Effector memory CD8-positive, alpha-beta T cell (primary cell): ENCODE data around the gene RBFOX2.
"Not testable (repeated sequence)": the region's sequence is repeated elsewhere in the genome, so short reads cannot be mapped to it uniquely, and the experiment has no call there.

ENCODE experiments used
- ATAC-seq: fragments of 150-1000 bp; cut with Tn5 transposase; replicated peaks from 2 replicates; pipeline ENCODE4 v1.10.0; 2021; ENCODE audit warnings: mild to moderate bottlenecking, moderate library complexity
- DNase-seq, 3 experiments: peaks; one replicate each; pipeline ENCODE4 v3.0.0; 2021
- H3K27ac Mint-ChIP-seq, 2 donors: one replicate each; pipeline ENCODE4 v1.8.0; 2022; ENCODE audit warnings: mild to moderate bottlenecking in 2 of 2, mixed read lengths in 2 of 2, moderate library complexity in 2 of 2
- H3K27me3 Mint-ChIP-seq, 2 donors: one replicate each; pipeline ENCODE4 v1.8.0; 2022; ENCODE audit warnings: mixed read lengths in 2 of 2
- H3K36me3 Mint-ChIP-seq: one replicate; pipeline ENCODE4 v1.8.0; 2022; ENCODE audit warnings: mild to moderate bottlenecking, moderate library complexity, mixed read lengths; ENCODE audit not compliant: insufficient read depth
- H3K4me1 Mint-ChIP-seq, 2 donors: one replicate each; pipeline ENCODE4 v1.8.0; 2022; ENCODE audit warnings: low read depth in 2 of 2, mixed read lengths in 2 of 2
- H3K4me3 Mint-ChIP-seq, 2 donors: one replicate each; pipeline ENCODE4 v1.8.0; 2022; ENCODE audit warnings: mild to moderate bottlenecking in 2 of 2, mixed read lengths in 2 of 2, moderate library complexity in 2 of 2
- H3K9me3 Mint-ChIP-seq, 2 donors: one replicate each; pipeline ENCODE4 v1.8.0; 2022; ENCODE audit warnings: mixed read lengths in 2 of 2

RBFOX2 gene

GRCh38 chr22:35804421-35804820, 224.2 kb downstream of the RBFOX2 start:
- ATAC-seq (no peak), DNase-seq (no peak)
- H3K36me3 Mint-ChIP-seq, result peaks cover 2% of the 10 kb centered on the region
- no peaks in the 10 kb centered on the region for H3K9me3 Mint-ChIP-seq
- no peaks in the 10 kb centered on the region for H3K4me1 Mint-ChIP-seq
- no peak overlapping the region for H3K4me3 Mint-ChIP-seq
- H3K27me3 Mint-ChIP-seq, result peaks cover 16 to 27% of the 10 kb centered on the region in 2 donors
- H3K27ac Mint-ChIP-seq, result no peak overlapping the region

- DNase-seq, result no peak
- Mint-ChIP-seq H3K27me3 (peaks cover 9 to 21% of the 10 kb centered on the region in 2 donors), H3K27ac (no peak overlapping the region), H3K4me1 (no peaks in the 10 kb centered on the region), H3K9me3 (no peaks in the 10 kb centered on the region), H3K4me3 (no peak overlapping the region), H3K36me3 (peaks cover 2% of the 10 kb centered on the region)
- no peak for ATAC-seq
Measured at GRCh38 chr22:35802885-35803284, 225.7 kb downstream of the RBFOX2 start.

GRCh38 chr22:35801301-35801700, 227.3 kb downstream of the RBFOX2 start:
- H3K36me3 Mint-ChIP-seq, DNase-seq, ATAC-seq, H3K4me3 Mint-ChIP-seq, H3K9me3 Mint-ChIP-seq, H3K4me1 Mint-ChIP-seq, H3K27ac Mint-ChIP-seq: not testable (repeated sequence)
- peaks cover 9 to 18% of the 10 kb centered on the region in 2 donors for H3K27me3 Mint-ChIP-seq

GRCh38 chr22:35799150-35799549, 229.5 kb downstream of the RBFOX2 start:
- Mint-ChIP-seq H3K27ac (no peak overlapping the region), H3K9me3 (no peaks in the 10 kb centered on the region), H3K4me3 (no peak overlapping the region), H3K27me3 (peaks cover 9 to 16% of the 10 kb centered on the region in 2 donors), H3K36me3 (no peaks in the 10 kb centered on the region), H3K4me1 (no peaks in the 10 kb centered on the region)
- ATAC-seq (no peak), DNase-seq (no peak)

GRCh38 chr22:35797411-35797810, 231.2 kb downstream of the RBFOX2 start:
- Mint-ChIP-seq H3K36me3 (no peaks in the 10 kb centered on the region), H3K9me3 (no peaks in the 10 kb centered on the region)

GRCh38 chr22:35795476-35795875, 233.1 kb downstream of the RBFOX2 start:
- Mint-ChIP-seq H3K27me3 (peaks cover 0 to 7% of the 10 kb centered on the region in 2 donors), H3K27ac (no peak overlapping the region), H3K4me3 (no peak overlapping the region), H3K4me1 (no peaks in the 10 kb centered on the region), H3K9me3 (no peaks in the 10 kb centered on the region), H3K36me3 (no peaks in the 10 kb centered on the region)
- ATAC-seq (no peak), DNase-seq (no peak)

More at GRCh38 chr22:35797411-35797810, 231.2 kb downstream of the RBFOX2 start:
- H3K27ac Mint-ChIP-seq, result no peak overlapping the region
- ATAC-seq, result no peak
- no peak overlapping the region for H3K4me3 Mint-ChIP-seq
- no peaks in the 10 kb centered on the region for H3K4me1 Mint-ChIP-seq
- DNase-seq, result no peak
- peaks cover 5 to 13% of the 10 kb centered on the region in 2 donors for H3K27me3 Mint-ChIP-seq

- Mint-ChIP-seq H3K4me1 (no peaks in the 10 kb centered on the region), H3K27me3 (peaks cover 0 to 5% of the 10 kb centered on the region in 2 donors), H3K9me3 (no peaks in the 10 kb centered on the region), H3K27ac (no peak overlapping the region), H3K4me3 (no peak overlapping the region), H3K36me3 (no peaks in the 10 kb centered on the region)
- no peak for DNase-seq
- no peak for ATAC-seq
Measured at GRCh38 chr22:35792506-35792905, 236.1 kb downstream of the RBFOX2 start.

GRCh38 chr22:35791788-35792187, 236.8 kb downstream of the RBFOX2 start:
- H3K27ac Mint-ChIP-seq, H3K36me3 Mint-ChIP-seq, H3K4me1 Mint-ChIP-seq, H3K4me3 Mint-ChIP-seq, ATAC-seq, DNase-seq, H3K9me3 Mint-ChIP-seq: not testable (repeated sequence)
- H3K27me3 Mint-ChIP-seq, result peaks cover 5 to 12% of the 10 kb centered on the region in 2 donors

- Mint-ChIP-seq H3K9me3 (no peaks in the 10 kb centered on the region), H3K36me3 (no peaks in the 10 kb centered on the region), H3K27me3 (peaks cover 5 to 22% of the 10 kb centered on the region in 2 donors), H3K4me3 (no peak overlapping the region), H3K4me1 (no peaks in the 10 kb centered on the region), H3K27ac (no peak overlapping the region)
- DNase-seq (no peak), ATAC-seq (no peak)
Measured at GRCh38 chr22:35785181-35785923, 243.3 kb downstream of the RBFOX2 start.

- no peaks in the 10 kb centered on the region for H3K9me3 Mint-ChIP-seq
- H3K4me3 Mint-ChIP-seq, result no peak overlapping the region
- no peak overlapping the region for H3K27ac Mint-ChIP-seq
- no peaks in the 10 kb centered on the region for H3K4me1 Mint-ChIP-seq
- H3K27me3 Mint-ChIP-seq, result peaks cover 11 to 22% of the 10 kb centered on the region in 2 donors
- DNase-seq (no peak), ATAC-seq (no peak)
- no peaks in the 10 kb centered on the region for H3K36me3 Mint-ChIP-seq
Measured at GRCh38 chr22:35784633-35785032, 244.0 kb downstream of the RBFOX2 start.

GRCh38 chr22:35783943-35784614, 244.5 kb downstream of the RBFOX2 start:
- no peaks in the 10 kb centered on the region for H3K4me1 Mint-ChIP-seq
- no peak overlapping the region for H3K4me3 Mint-ChIP-seq
- no peak overlapping the region for H3K27ac Mint-ChIP-seq
- no peak for DNase-seq
- peaks cover 14 to 22% of the 10 kb centered on the region in 2 donors for H3K27me3 Mint-ChIP-seq
- H3K36me3 Mint-ChIP-seq, result no peaks in the 10 kb centered on the region
- H3K9me3 Mint-ChIP-seq, result no peaks in the 10 kb centered on the region
- no peak for ATAC-seq

- Mint-ChIP-seq H3K4me1 (no peaks in the 10 kb centered on the region), H3K9me3 (no peaks in the 10 kb centered on the region), H3K27ac (no peak overlapping the region), H3K4me3 (no peak overlapping the region), H3K36me3 (no peaks in the 10 kb centered on the region), H3K27me3 (peaks cover 17 to 18% of the 10 kb centered on the region in 2 donors)
- DNase-seq (no peak), ATAC-seq (no peak)
Measured at GRCh38 chr22:35782504-35782903, 246.1 kb downstream of the RBFOX2 start.

- no peaks in the 10 kb centered on the region for H3K9me3 Mint-ChIP-seq
- H3K36me3 Mint-ChIP-seq, result no peaks in the 10 kb centered on the region
- ATAC-seq (no peak), DNase-seq (no peak)
- no peak overlapping the region for H3K4me3 Mint-ChIP-seq
- H3K27ac Mint-ChIP-seq, result no peak overlapping the region
- H3K4me1 Mint-ChIP-seq, result no peaks in the 10 kb centered on the region
- H3K27me3 Mint-ChIP-seq, result peaks cover 11 to 14% of the 10 kb centered on the region in 2 donors
Measured at GRCh38 chr22:35781898-35782297, 246.7 kb downstream of the RBFOX2 start.

GRCh38 chr22:35777335-35777975, 251.2 kb downstream of the RBFOX2 start:
- H3K9me3 Mint-ChIP-seq, result no peaks in the 10 kb centered on the region
- no peak for DNase-seq
- no peaks in the 10 kb centered on the region for H3K36me3 Mint-ChIP-seq
- H3K4me3 Mint-ChIP-seq, result no peak overlapping the region
- no peak for ATAC-seq
- no peak overlapping the region for H3K27ac Mint-ChIP-seq
- peaks cover 0 to 14% of the 10 kb centered on the region in 2 donors for H3K27me3 Mint-ChIP-seq
- no peaks in the 10 kb centered on the region for H3K4me1 Mint-ChIP-seq
